Measurements from ENCODE around the gene DISP3.

The DISP3 gene

GRCh38 chr1:11516961-11517635 lies 38.1 kb downstream of the DISP3 start:
- in situ Hi-C loops (cut with HindIII; ENCODE audit: low pct_ligation_motif_present, low sequenced_read_pairs), result no loop called here
- no peaks in the 10 kb centered on the region for H3K36me3 ChIP-seq (replicated peaks)
- no peak for TF ChIP-seq CTCF (IDR thresholded peaks at IDR 0.05; ENCODE audit: low read depth, low read length, missing control alignments)
- no peak overlapping the region for H3K4me3 ChIP-seq (ENCODE audit: low read depth, low read length)
- H3K27me3 ChIP-seq (replicated peaks), result no peaks in the 10 kb centered on the region
- no peak for DNase-seq
- H3K27ac ChIP-seq, result no peak overlapping the region

- no peak overlapping the region for H3K27ac ChIP-seq
- in situ Hi-C loops (cut with HindIII; ENCODE audit: low pct_ligation_motif_present, low sequenced_read_pairs), result no loop called here
- no peak overlapping the region for H3K4me3 ChIP-seq (ENCODE audit: low read depth, low read length)
- DNase-seq, result no peak
- H3K27me3 ChIP-seq (replicated peaks), result no peaks in the 10 kb centered on the region
- TF ChIP-seq CTCF (IDR thresholded peaks at IDR 0.05; ENCODE audit: low read depth, low read length, missing control alignments), result no peak
- no peaks in the 10 kb centered on the region for H3K36me3 ChIP-seq (replicated peaks)
Observed at GRCh38 chr1:11518016-11518701, 39.2 kb downstream of the DISP3 start.

GRCh38 chr1:11518791-11519628 lies 40.1 kb downstream of the DISP3 start:
- in situ Hi-C loops (cut with HindIII; ENCODE audit: low pct_ligation_motif_present, low sequenced_read_pairs), result no loop called here
- Histone ChIP-seq H3K27ac (no peak overlapping the region), H3K27me3 (replicated peaks) (no peaks in the 10 kb centered on the region), H3K4me3 (ENCODE audit: low read depth, low read length) (no peak overlapping the region), H3K36me3 (replicated peaks) (no peaks in the 10 kb centered on the region)
- no peak for DNase-seq
- no peak for TF ChIP-seq CTCF (IDR thresholded peaks at IDR 0.05; ENCODE audit: low read depth, low read length, missing control alignments)

GRCh38 chr1:11519629-11520031 lies 40.7 kb downstream of the DISP3 start:
- H3K4me3 ChIP-seq (ENCODE audit: low read depth, low read length), result no peak overlapping the region
- in situ Hi-C loops (cut with HindIII; ENCODE audit: low pct_ligation_motif_present, low sequenced_read_pairs), result no loop called here
- TF ChIP-seq CTCF (IDR thresholded peaks at IDR 0.05; ENCODE audit: low read depth, low read length, missing control alignments), result no peak
- H3K36me3 ChIP-seq (replicated peaks), result no peaks in the 10 kb centered on the region
- DNase-seq, result no peak
- no peak overlapping the region for H3K27ac ChIP-seq
- no peaks in the 10 kb centered on the region for H3K27me3 ChIP-seq (replicated peaks)

GRCh38 chr1:11520531-11521233 lies 41.7 kb downstream of the DISP3 start:
- H3K4me3 ChIP-seq (ENCODE audit: low read depth, low read length), result no peak overlapping the region
- H3K27me3 ChIP-seq (replicated peaks), result no peaks in the 10 kb centered on the region
- no peaks in the 10 kb centered on the region for H3K36me3 ChIP-seq (replicated peaks)
- no peak for TF ChIP-seq CTCF (IDR thresholded peaks at IDR 0.05; ENCODE audit: low read depth, low read length, missing control alignments)
- H3K27ac ChIP-seq, result no peak overlapping the region
- DNase-seq, result no peak
- in situ Hi-C loops (cut with HindIII; ENCODE audit: low pct_ligation_motif_present, low sequenced_read_pairs), result no loop called here

Measured in brain microvascular endothelial cell (primary cell).